Activated T-cell treated with anti-CD3 and anti-CD28 coated beads for 4 hours (primary cell): ENCODE data around the gene PDIA2.
"Not testable (repeated sequence)": the region's sequence is repeated elsewhere in the genome, so short reads cannot be mapped to it uniquely, and the experiment has no call there.

ENCODE experiments used
- DNase-seq: peaks from one replicate; pipeline ENCODE4 v3.0.0-alpha.2; 2020

PDIA2 gene

GRCh38 chr16:301950-302349, 19.0 kb downstream of the PDIA2 start:
- DNase-seq, result no peak

- DNase-seq, result no peak
Measured at GRCh38 chr16:303760-304505, 21.0 kb downstream of the PDIA2 start.

GRCh38 chr16:305916-306626, 23.1 kb downstream of the PDIA2 start:
- no peak for DNase-seq

- DNase-seq, result no peak
Measured at GRCh38 chr16:306911-307370, 24.0 kb downstream of the PDIA2 start.

GRCh38 chr16:307691-308312, 24.8 kb downstream of the PDIA2 start:
- DNase-seq, result no peak

DNA sequence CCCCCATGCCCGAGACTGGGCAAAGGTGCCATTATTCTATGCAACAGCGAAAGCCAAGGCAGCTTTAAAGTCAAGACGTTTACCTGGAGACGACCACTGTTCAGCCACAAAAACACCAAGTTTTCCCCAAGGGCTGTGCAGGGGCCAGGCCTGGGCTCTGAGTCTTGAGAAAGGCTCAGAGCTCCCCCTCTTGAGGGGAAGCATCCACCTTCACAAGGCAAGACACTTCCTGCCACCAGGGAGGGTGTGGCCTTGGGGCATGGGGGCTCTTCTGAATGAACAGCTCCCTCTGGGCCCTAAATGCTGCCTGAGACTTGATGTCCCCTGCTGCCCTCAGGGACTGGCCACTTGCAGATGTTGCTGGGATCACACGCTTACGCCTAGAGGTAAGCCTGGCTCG, 26.5 kb downstream of the PDIA2 start:
- no peak for DNase-seq

GRCh38 chr16:311725-312124, 28.8 kb downstream of the PDIA2 start:
- DNase-seq, result no peak

DNA sequence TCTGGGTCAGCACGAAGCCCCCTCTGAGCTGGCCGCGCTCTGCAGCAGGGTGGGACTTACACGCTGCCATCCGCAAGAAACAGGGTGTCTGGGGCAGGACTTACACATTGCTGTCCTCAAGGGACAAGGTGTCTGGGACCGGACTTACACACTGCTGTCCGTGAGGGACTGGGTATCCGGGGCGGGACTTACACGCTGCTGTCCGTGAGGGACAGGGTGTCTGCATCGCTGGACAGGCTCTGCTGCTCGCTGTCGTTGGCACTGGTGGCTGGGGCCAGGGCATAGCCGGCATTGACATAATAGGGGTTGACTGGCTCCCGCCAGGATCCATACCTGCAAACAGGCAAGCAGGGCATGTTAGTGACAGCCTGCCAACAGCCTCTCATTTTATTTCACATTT, 31.4 kb downstream of the PDIA2 start:
- no peak for DNase-seq

DNA sequence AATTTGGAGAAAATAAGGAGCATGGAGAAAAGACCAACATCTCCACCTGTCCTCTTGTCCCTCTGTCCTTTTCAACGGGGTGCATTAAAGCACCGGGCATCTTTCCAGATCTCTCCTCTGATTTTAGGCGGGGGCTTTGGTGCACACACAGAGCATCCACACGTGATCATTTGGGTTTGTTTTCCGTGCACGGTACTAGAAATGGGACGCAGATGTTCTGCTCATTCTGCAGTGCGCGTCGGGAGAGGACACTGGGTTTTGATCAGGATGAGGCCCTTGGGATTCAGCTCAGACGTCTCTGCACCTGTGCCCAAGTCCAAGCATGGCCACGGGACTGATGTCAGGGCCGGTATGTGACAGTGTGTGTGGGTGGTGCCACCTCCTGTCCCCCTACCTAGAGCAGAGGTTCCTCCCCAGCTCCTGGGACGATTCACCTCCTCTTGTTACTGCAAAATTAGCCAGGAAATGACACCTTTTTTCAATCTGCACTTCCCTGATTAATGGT, 31.9 kb downstream of the PDIA2 start:
- no peak for DNase-seq

GRCh38 chr16:316741-317464, 33.9 kb downstream of the PDIA2 start:
- DNase-seq, result no peak

- DNase-seq, result no peak
Measured at GRCh38 chr16:317583-317982, 34.6 kb downstream of the PDIA2 start.

DNA sequence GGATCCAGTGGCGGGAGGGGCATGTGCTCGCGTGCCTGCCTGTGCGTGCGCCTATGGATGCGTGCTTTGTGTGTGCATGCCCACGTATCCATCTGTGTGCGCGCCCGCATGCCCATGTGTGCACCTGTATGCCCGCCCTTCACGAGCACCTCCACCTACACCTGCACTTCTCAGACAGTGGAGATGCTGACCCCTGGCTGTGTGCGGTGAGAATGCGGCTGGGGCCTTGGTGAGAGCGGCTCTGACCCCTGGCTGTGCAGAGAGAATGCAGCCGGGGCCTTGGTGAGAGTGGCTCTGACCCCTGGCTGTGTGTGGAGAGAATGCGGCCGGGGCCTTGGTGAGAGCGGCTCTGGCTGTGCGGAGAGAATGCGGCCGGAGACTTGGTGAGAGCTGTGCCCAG, 35.7 kb downstream of the PDIA2 start:
- no peak for DNase-seq

- no peak for DNase-seq
Measured at GRCh38 chr16:320206-320605, 37.2 kb downstream of the PDIA2 start.

GRCh38 chr16:321532-321931, 38.6 kb downstream of the PDIA2 start:
- no peak for DNase-seq

DNA sequence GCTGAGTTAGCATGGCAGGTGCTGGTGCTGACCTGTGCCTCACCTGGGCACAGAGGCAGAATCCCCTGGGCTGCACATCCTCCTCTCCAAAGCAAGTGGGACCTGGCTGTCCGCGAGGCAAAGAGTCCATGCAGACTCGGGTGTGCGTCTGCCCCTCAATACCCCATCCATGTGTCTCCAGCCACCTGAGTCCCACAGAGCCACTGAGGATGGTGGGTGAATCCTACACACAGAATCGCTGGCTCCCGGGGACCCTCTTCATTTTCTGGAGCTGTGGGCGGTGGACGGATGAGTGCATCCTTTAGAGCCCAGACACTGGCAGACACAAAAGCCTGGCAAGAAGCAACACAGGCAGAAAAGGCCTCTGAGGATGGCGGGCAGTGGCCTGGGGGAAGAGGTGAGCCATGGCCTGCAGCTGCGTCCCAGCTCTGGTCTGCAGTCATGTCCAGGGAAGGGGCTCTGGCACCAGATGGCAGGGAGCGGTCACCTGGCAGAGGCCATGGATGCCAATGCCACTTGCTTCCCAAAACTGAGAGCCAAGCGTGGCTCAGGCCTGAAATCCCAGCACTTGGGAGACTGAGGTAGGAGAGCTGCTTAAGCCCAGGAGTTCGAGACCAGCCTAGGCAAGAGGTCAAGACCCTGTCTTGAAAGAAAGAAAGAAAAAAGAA, 39.6 kb downstream of the PDIA2 start:
- DNase-seq, result no peak

DNA sequence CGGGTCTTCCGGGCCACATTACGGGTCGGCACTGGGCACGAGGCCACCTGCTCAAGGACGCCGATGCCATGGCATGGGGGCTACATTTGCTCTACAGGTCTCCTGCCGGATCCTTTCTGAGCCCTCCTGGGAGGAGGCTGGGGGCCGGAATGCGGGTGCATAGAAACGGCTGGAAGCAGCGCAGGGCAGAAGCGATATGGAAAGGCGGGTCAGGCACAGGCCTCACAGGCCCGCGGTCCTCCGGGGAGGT, 41.2 kb downstream of the PDIA2 start:
- no peak for DNase-seq

GRCh38 chr16:324451-325334, 41.7 kb downstream of the PDIA2 start:
- DNase-seq, result peak; percentile 29

DNA sequence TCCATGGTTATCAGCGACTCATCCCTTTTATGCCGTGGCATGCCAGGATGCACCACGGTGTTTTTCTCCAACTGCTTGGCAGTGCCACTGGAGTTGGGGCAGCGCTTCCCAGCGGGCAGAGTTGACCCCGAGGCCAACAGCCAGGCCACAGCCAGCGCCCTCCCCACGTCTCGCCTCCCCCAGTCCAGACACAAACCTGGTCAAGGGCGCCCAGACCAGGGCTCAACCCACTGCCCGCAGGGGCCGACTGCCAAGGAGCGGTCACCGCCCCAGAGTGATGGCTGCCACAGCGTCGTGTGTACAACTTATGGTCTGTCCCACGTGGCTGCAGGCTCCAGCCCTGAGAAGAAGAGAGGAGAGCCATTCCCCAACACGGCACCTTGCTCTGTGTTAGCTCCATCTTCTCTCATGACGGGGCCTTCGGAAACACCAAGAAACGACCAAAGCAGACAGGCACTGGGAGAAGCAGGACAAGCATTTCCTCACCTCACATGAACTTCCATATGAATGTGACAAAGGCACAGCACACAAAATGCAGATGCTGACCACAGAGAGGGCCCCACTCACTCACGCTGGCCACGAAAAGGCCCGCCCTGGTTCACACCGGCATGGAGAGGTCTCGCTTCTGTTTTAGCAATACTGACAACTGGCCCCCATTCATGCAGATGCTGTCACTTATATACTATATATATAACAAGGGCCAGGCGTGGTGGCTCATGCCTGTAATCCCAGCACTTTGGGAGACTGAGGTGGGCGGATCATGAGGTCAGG, 42.6 kb downstream of the PDIA2 start:
- DNase-seq, result no peak

DNA sequence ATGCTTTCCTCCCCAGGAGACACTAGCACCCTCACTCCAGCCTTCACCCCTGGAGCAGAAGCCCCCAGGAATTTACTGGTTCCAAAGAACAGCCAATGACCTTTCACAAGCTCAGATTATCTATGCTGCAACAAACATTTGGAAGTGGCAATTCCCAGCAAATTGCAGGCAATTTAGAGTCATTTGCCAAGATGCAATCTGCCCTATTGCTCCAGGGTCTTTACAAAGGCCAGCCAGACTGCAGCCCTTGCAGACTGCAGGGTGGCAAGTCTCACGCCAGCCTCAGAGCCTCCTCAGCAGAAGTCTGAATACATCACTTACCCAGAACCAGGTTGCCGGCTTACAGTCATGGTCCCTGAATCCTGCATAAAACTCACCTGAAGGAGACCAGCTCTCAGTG, 47.8 kb downstream of the PDIA2 start:
- DNase-seq, result no peak

- not testable (repeated sequence) for DNase-seq
Measured at GRCh38 chr16:331181-331814, 48.3 kb downstream of the PDIA2 start.
